Neural cell (in vitro differentiated cells): ENCODE measurements around the gene FYB1.

Experiments used
- CTCF ChIP-seq: fragments of 450-650 bp; IDR thresholded peaks from 2 replicates; pipeline ENCODE4 v1.5.1; 2014; ENCODE audit warnings: antibody characterized with exemption, mild to moderate bottlenecking, moderate library complexity; ENCODE audit not compliant: poor library complexity, severe bottlenecking
- EZH2 ChIP-seq: fragments of 200-600, 300-800 bp; shearing (Covaris generic), sonication (generic); IDR thresholded peaks from 2 replicates; pipeline ENCODE4 v1.6.1; 2014; ENCODE audit warnings: antibody characterized with exemption, low read length, borderline replicate concordance, mild to moderate bottlenecking; ENCODE audit not compliant: insufficient read depth, poor library complexity, severe bottlenecking
- MXI1 ChIP-seq: fragments of 450-650 bp; conservative IDR thresholded peaks from 2 replicates; pipeline ENCODE4 v1.6.1; 2014; ENCODE audit warnings: antibody characterized with exemption, mild to moderate bottlenecking; ENCODE audit not compliant: poor library complexity, severe bottlenecking
- POLR2AphosphoS5 ChIP-seq: IDR thresholded peaks from 2 replicates; pipeline ENCODE4 v1.6.1; 2012
- RAD21 ChIP-seq: fragments of 450-650 bp; conservative IDR thresholded peaks from 2 replicates; pipeline ENCODE4 v1.6.1; 2014; ENCODE audit warnings: antibody characterized with exemption, mild to moderate bottlenecking, moderate library complexity

GRCh38 chr5:39108987-39109386, 110.4 kb downstream of the FYB1 start:
- TF ChIP-seq CTCF: no peak
- TF ChIP-seq EZH2: no peak
- TF ChIP-seq RAD21: no peak
- no peak for TF ChIP-seq MXI1
- TF ChIP-seq POLR2AphosphoS5: no peak
